Measurements from ENCODE around the gene HPD.

HPD gene

GRCh38 chr12:121810833-121811433, 47.7 kb downstream of the HPD start:
- no peak for TF ChIP-seq CTCF (IDR thresholded peaks at IDR 0.05; ENCODE audit: extremely low read depth, insufficient read depth, missing control alignments)
- DNase-seq (ENCODE audit: low spot score), result no peak
- in situ Hi-C loops (cut with MboI; ENCODE audit: low pct_unique_long_range_greater_than_20kb, low sequenced_read_pairs, unreplicated experiment), result no loop called here

DNA sequence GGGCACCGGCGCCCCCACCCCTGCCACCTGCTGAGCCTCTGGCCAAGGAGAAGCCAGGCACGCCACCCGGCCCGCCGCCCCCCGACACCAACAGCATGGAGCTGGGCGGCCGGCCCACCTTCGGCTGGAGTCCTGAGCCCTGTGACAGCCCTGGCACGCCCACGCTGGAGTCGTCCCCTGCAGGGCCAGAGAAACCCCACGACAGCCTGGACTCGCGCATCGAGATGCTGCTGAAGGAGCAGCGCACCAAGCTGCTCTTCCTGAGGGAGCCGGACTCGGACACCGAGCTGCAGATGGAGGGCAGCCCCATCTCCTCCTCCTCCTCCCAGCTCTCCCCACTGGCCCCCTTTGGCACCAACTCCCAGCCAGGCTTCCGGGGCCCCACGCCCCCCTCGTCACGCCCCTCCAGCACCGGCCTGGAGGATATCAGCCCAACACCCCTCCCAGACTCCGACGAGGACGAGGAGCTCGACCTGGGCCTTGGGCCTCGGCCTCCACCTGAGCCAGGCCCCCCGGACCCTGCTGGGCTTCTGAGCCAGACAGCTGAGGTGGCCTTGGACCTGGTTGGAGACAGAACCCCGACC, 48.3 kb downstream of the HPD start:
- DNase-seq (ENCODE audit: low spot score), result no peak
- TF ChIP-seq CTCF (IDR thresholded peaks at IDR 0.05; ENCODE audit: extremely low read depth, insufficient read depth, missing control alignments), result no peak
- in situ Hi-C loops (cut with MboI; ENCODE audit: low pct_unique_long_range_greater_than_20kb, low sequenced_read_pairs, unreplicated experiment), result no loop called here

DNA sequence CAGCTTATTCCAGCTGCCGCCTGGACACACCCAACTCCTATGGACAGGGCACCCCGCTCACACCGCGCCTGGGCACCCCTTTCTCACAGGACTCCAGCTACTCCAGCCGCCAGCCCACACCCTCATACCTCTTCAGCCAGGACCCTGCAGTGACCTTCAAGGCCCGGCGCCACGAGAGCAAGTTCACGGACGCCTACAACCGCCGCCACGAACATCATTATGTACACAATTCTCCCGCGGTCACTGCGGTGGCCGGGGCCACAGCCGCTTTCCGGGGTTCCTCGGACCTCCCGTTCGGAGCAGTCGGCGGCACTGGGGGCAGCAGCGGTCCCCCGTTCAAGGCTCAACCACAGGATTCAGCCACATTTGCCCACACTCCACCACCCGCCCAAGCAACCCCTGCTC, 48.9 kb downstream of the HPD start:
- TF ChIP-seq CTCF (IDR thresholded peaks at IDR 0.05; ENCODE audit: extremely low read depth, insufficient read depth, missing control alignments), result no peak
- in situ Hi-C loops (cut with MboI; ENCODE audit: low pct_unique_long_range_greater_than_20kb, low sequenced_read_pairs, unreplicated experiment), result no loop called here
- DNase-seq (ENCODE audit: low spot score), result no peak

- in situ Hi-C loops (cut with MboI; ENCODE audit: low pct_unique_long_range_greater_than_20kb, low sequenced_read_pairs, unreplicated experiment), result no loop called here
- no peak for TF ChIP-seq CTCF (IDR thresholded peaks at IDR 0.05; ENCODE audit: extremely low read depth, insufficient read depth, missing control alignments)
- DNase-seq (ENCODE audit: low spot score), result no peak
Observed at GRCh38 chr12:121808623-121809022, 50.0 kb downstream of the HPD start.

GRCh38 chr12:121807642-121808347, 50.9 kb downstream of the HPD start:
- no peak for DNase-seq (ENCODE audit: low spot score)
- no peak for TF ChIP-seq CTCF (IDR thresholded peaks at IDR 0.05; ENCODE audit: extremely low read depth, insufficient read depth, missing control alignments)
- in situ Hi-C loops (cut with MboI; ENCODE audit: low pct_unique_long_range_greater_than_20kb, low sequenced_read_pairs, unreplicated experiment), result no loop called here

GRCh38 chr12:121806546-121807423, 51.9 kb downstream of the HPD start:
- TF ChIP-seq CTCF (IDR thresholded peaks at IDR 0.05; ENCODE audit: extremely low read depth, insufficient read depth, missing control alignments), result no peak
- in situ Hi-C loops (cut with MboI; ENCODE audit: low pct_unique_long_range_greater_than_20kb, low sequenced_read_pairs, unreplicated experiment), result no loop called here
- no peak for DNase-seq (ENCODE audit: low spot score)

Measured in GM13977 (cell line).